Esophagus squamous epithelium (tissue), 5 donors: ENCODE measurements around the gene RPRM. TPM values are rescaled to one million over a fixed set of nuclear protein-coding genes. Genes with fewer than 3 reads are reported as not detected.

Source experiments
- DNase-seq: peaks from one replicate; lab custom pipeline; 2025; lab: John Stamatoyannopoulos, UW
- H3K27ac ChIP-seq, 4 donors: fragments of 200-600 bp; sonication (generic); one replicate each; pipeline ENCODE4 v1.5.1; 2016 to 2019; ENCODE audit warnings: mild to moderate bottlenecking in 1 of 4
- H3K27me3 ChIP-seq, 4 donors: fragments of 200-600 bp; sonication (generic); 1 replicate in 3 of 4; 2 replicates in 1 of 4; pipeline versions ENCODE4 v1.5.1 to v1.6.0; 2017 to 2021; ENCODE audit warnings: antibody characterized with exemption in 1 of 4
- H3K36me3 ChIP-seq, 3 donors: fragments of 200-600 bp; sonication (generic); one replicate each; pipeline ENCODE4 v1.5.1; 2016 to 2019
- H3K4me1 ChIP-seq, 3 donors: fragments of 200-600 bp; sonication (generic); one replicate each; pipeline ENCODE4 v1.5.1; 2017 to 2019
- H3K4me3 ChIP-seq, 4 donors: fragments of 200-600 bp; sonication (generic); 1 replicate in 3 of 4; 2 replicates in 1 of 4; pipeline ENCODE4 v1.5.1; 2016 to 2019; ENCODE audit warnings: mild to moderate bottlenecking in 2 of 4, moderate library complexity in 1 of 4
- H3K9me3 ChIP-seq, 3 donors: fragments of 200-600 bp; sonication (generic); one replicate each; pipeline ENCODE4 v1.5.1; 2016 to 2019
- CTCF ChIP-seq, 6 experiments: fragments of 450-650 bp in 4 of 6; fragments of 200-600 bp in 2 of 6; sonication (generic) in 2 of 6; IDR thresholded peaks; one replicate each; pipeline ENCODE4 v1.5.1; 2016 to 2019; ENCODE audit warnings: antibody characterized with exemption in 6 of 6, mild to moderate bottlenecking in 4 of 6, moderate library complexity in 4 of 6
- POLR2A ChIP-seq, 4 donors: fragments of 450-650 bp; IDR thresholded peaks; one replicate each; pipeline ENCODE4 v1.6.1; 2017; ENCODE audit warnings: antibody characterized with exemption in 4 of 4, mild to moderate bottlenecking in 4 of 4, moderate library complexity in 3 of 4
- WGBS, 2 donors: methylation state at CpG; one replicate each; pipeline ENCODE4 v1.1.5; 2018; 5-methylcytosine and 5-hydroxymethylcytosine counted together
- intact Hi-C: fragments of 100-400 bp; cut with DNase I; formaldehyde crosslinking; loops from one replicate; pipeline ENCODE4 v1.15.0; 2022
- total RNA-seq, 4 donors: library from RNA; depleted of rRNA; stranded (reverse); fragments of >200 nt; gene quantifications; one replicate each; pipeline ENCODE4 v1.1.0, GENCODE V29; 2016
- donor health status: DM: yes; HTN: yes; CAD: no.

Gene RPRM
- total RNA-seq, 4 donors from 2014 or later = 0.95 TPM; not detected in 3

DNA sequence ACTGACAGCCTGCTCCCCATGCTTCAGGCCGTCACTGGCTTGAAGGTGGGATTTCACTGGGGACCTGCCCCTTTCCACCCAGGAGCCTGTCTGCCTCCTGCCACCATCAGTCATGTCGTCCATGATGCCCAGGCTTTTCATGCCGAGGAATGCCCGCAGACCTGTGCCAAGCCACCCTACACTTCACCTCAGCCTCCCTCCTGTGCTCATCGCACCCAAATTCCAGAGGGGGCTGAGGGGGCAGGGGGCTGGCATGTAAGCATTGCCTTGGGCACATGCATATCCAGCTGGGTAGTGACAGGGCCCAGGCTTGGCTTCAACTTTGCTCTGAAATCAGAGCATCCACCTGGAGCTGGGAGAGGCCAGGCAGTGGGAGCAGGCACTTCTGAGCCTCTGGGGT, 20.9 kb upstream of the RPRM start:
- H3K4me3 ChIP-seq = no peak overlapping the region
- no peak for DNase-seq
- H3K36me3 ChIP-seq = no peaks in the 10 kb centered on the region
- H3K27ac ChIP-seq = no peak overlapping the region
- TF ChIP-seq CTCF (IDR thresholded peaks at IDR 0.05) = no peak
- peaks cover 0 to 7% (median 0%) of the 10 kb centered on the region in 3 donors for H3K4me1 ChIP-seq
- intact Hi-C loops = no loop called here
- WGBS, 2 donors = 82 to 83% methylated on average over 4 to 5 of the region's 5 CpGs
- no peaks in the 10 kb centered on the region for H3K9me3 ChIP-seq
- H3K27me3 ChIP-seq = no peaks in the 10 kb centered on the region

GRCh38 chr2:153497938-153498629, 19.5 kb upstream of the RPRM start:
- H3K9me3 ChIP-seq = no peaks in the 10 kb centered on the region

GRCh38 chr2:153495725-153496124, 17.2 kb upstream of the RPRM start:
- intact Hi-C loops = no loop called here
- H3K4me1 ChIP-seq = peaks cover 0 to 7% (median 0%) of the 10 kb centered on the region in 3 donors
- no peak overlapping the region for H3K27ac ChIP-seq
- H3K36me3 ChIP-seq = no peaks in the 10 kb centered on the region
- TF ChIP-seq CTCF (IDR thresholded peaks at IDR 0.05) (no peak), POLR2A (IDR thresholded peaks at IDR 0.05) (no peak)
- no peak for DNase-seq
- WGBS, 2 donors = 0% methylated on average over 1 of the region's 1 CpG
- no peaks in the 10 kb centered on the region for H3K27me3 ChIP-seq
- no peaks in the 10 kb centered on the region for H3K9me3 ChIP-seq
- no peak overlapping the region for H3K4me3 ChIP-seq

More at GRCh38 chr2:153497938-153498629, 19.5 kb upstream of the RPRM start:
- TF ChIP-seq POLR2A (IDR thresholded peaks at IDR 0.05) (no peak), CTCF (IDR thresholded peaks at IDR 0.05) (peak in 1 of 6 experiments; percentile 34)
- Histone ChIP-seq H3K36me3 (no peaks in the 10 kb centered on the region), H3K27ac (no peak overlapping the region), H3K4me1 (peaks cover 0 to 7% (median 0%) of the 10 kb centered on the region in 3 donors), H3K4me3 (peak overlapping the region in 1 of 4 donors; percentile 12), H3K27me3 (no peaks in the 10 kb centered on the region)
- 40 to 55% methylated on average over 8 to 13 of the region's 14 CpGs for WGBS, 2 donors
- intact Hi-C loops = no loop called here
- no peak for DNase-seq

DNA sequence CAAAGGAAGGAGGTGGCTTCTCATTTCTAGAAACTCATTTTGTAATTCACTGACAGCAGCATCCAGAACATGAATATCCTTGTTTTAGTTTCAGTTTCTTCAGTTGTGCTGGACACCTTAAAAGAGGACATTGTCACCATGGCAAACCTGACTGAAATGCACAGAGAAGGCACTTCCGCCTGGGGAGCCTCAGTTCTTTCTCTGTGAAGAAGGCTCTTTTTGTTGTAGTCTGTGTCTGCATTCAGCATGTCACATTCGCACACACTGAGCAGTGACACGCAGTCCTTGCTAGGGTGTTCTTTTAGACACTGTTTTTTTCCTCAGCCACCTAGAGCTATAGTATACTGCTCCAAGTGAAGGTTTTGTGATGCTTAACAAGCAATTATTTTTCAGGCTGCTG, 9.5 kb upstream of the RPRM start:
- TF ChIP-seq CTCF (IDR thresholded peaks at IDR 0.05) (no peak), POLR2A (IDR thresholded peaks at IDR 0.05) (no peak)

GRCh38 chr2:153487448-153487847, 8.9 kb upstream of the RPRM start:
- Histone ChIP-seq H3K9me3 (no peaks in the 10 kb centered on the region), H3K4me1 (peaks cover 0 to 19% (median 4%) of the 10 kb centered on the region in 3 donors), H3K36me3 (no peaks in the 10 kb centered on the region), H3K27ac (no peak overlapping the region), H3K27me3 (peaks cover 0 to 12% (median 0%) of the 10 kb centered on the region in 4 donors), H3K4me3 (no peak overlapping the region)
- TF ChIP-seq CTCF (IDR thresholded peaks at IDR 0.05) (no peak), POLR2A (IDR thresholded peaks at IDR 0.05) (no peak)
- no peak for DNase-seq
- WGBS, 2 donors = 29 to 42% methylated on average over 1 of the region's 1 CpG
- intact Hi-C loops = no loop called here

More for the DNA sequence above, 9.5 kb upstream of the RPRM start:
- H3K27me3 ChIP-seq = peaks cover 0 to 7% (median 0%) of the 10 kb centered on the region in 4 donors
- no peak for DNase-seq
- no peaks in the 10 kb centered on the region for H3K36me3 ChIP-seq
- peaks cover 0 to 19% (median 4%) of the 10 kb centered on the region in 3 donors for H3K4me1 ChIP-seq
- H3K9me3 ChIP-seq = no peaks in the 10 kb centered on the region
- 57 to 60% methylated on average over 3 of the region's 3 CpGs for WGBS, 2 donors
- no peak overlapping the region for H3K27ac ChIP-seq
- intact Hi-C loops = no loop called here
- H3K4me3 ChIP-seq = no peak overlapping the region
